ENCODE measurements around the gene ZWILCH.
"Not testable (repeated sequence)": the region's sequence is repeated elsewhere in the genome, so short reads cannot be mapped to it uniquely, and the experiment has no call there.

The ZWILCH gene

GRCh38 chr15:66489179-66489791 lies 15.8 kb upstream of the ZWILCH start:
- no peak for DNase-seq

DNA sequence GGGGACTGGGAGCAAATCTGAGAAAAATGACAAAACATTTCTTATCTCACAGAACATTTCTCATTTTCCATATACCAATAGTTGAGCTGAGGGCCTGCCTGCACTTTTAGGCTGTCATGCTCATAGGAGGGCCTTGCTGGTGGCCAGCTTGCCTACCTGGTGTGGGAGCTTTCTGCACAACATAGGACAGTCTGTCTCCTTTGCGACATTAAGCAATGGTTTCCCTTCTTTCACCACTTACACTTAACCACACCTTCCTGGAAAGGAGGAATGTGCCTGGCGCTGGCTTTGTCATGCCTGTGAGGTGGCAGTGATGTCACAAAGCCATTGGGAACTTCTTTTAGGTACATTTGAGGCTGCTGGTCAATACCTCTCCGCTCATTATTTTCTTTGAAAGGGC lies 13.3 kb upstream of the ZWILCH start:
- no peak for DNase-seq

DNA sequence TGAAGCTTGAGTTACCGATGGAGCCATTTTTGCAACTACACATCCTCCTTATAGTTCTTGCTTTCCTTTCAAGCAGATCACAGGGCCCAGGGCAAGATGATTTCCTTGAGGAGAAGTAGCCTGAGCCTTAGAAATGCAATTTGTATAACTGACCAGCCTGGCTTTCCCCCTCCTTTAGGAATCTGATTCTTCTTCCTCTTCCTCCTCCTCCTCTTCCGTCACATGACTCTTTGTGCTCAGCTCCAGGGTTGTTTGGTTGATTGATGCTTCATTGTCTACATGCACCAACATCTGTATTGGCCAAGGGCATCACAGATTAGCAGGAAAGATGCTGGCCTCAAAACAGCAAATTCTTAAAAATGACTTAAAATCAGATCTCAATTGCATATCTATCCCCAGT lies 10.9 kb upstream of the ZWILCH start:
- DNase-seq = no peak

DNA sequence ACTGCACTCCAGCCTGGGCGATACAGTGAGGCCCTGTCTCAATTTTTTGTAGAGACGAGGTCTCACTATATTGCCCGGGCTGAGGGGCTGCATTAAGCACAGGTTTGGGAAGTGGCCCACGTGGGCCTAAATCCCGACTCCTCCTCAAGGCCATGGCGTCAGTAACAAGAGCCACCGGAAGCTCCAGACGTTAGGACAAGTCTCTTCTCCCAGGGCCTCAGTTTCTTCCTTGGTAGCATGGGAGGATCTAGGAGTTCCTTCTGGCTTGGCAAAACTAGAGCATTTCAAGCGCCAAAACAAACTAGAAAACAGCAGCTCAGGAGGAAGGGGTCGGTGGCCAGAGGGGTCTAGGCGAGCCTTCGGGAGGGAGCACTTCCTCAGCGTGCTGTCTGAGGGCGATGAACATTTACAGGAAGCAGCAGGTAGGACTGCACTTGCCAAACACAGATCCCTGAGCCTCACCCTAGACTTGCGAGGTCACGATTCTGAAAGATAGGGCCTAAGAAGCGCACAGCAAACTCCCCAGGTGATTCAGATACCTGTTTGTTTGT lies 8.1 kb upstream of the ZWILCH start:
- peak; percentile 38 for DNase-seq

- peak; percentile 98 for DNase-seq
These were observed 7.3 kb upstream of the ZWILCH start, which contains the start of gene SNAPC5 for GRCh38 chr15:66497502-66498455. TSS of gene SNAPC5 (minus strand) at chr15:66497762. CDS start at chr15:66497731, 31 bp downstream.

GRCh38 chr15:66498501-66499386 lies 6.4 kb upstream of the ZWILCH start:
- DNase-seq = no peak

- DNase-seq = not testable (repeated sequence)
These were observed 4.8 kb upstream of the ZWILCH start for GRCh38 chr15:66500346-66500745.

DNA sequence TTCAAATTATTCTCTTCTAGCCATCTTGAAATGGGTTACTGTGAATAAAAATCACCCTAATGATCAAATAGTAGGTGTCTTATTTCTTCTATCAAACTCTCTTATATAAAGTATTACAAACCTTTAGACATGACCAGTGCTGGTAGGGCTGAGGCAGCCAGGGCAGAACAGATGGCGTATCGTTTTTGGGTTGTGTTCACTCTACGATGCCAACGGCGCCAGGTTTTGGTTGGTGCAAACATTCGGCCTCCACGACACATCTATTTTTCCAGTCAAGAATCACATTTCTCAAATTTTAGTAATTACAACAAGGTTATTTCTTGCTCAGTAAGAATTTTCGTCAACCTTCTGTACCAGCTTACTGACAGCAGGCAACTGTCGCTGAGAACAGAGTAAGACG lies 2.6 kb upstream of the ZWILCH start:
- DNase-seq = no peak

GRCh38 chr15:66503041-66503648 lies 2.0 kb upstream of the ZWILCH start:
- not testable (repeated sequence) for DNase-seq

DNA sequence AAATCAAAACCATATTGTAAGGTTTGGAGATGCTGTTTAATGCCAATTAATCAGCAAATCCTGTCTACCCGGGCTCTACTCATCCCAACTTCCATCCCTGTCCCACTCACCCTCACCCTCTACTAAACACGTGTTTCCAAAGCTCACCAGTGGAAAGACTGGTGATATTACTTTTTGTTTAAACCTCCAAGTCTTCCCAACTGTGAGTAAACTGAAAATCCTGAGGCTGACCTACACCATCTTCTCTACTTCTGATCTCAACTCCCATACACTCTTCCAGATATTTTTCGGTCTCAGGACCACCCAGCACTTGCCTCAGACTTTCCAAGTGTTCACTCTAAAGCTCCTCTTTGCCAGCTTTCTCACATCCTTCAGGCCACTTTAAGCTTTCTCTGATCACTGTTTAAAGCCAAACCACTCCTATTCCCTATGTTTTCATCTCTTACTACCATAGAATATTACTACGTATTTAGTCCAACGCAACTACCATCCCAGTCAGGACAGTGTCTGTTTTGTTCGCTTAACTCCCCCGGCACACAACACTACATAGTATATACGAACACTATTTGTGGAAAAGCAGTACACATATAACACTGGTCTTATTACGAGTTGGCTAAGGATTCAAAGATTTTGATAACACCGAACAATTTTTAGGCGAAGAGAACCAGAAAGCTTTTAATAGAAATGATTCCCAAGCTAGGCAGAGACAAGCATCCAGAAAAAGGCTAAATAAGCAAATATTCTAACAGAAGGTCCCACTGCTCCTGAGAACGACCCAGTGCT lies 1.2 kb upstream of the ZWILCH start:
- DNase-seq = no peak

DNA sequence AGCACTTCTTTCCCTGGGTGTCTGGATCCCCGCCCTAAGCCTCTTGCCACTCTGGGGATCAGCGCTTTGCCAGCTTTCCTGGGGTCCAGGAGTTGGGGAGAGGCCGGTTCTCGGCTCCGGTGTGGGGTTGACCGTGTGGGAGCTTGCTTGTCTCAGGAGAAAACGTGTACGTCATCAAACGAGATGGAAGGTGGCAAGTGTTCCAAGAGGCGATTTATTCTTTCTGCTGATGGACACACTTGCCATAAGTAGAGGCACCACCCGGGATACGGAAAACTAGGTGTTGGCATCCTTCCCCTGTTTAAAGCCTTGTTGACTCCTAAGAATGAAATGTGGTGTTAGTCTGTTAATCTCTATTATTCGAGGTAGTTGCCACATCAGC lies 295 bp downstream of the ZWILCH start:
- DNase-seq = no peak

- no peak for DNase-seq
These were observed 692 bp downstream of the ZWILCH start for GRCh38 chr15:66505818-66506217.

- no peak for DNase-seq
These were observed 3.3 kb downstream of the ZWILCH start for GRCh38 chr15:66508293-66508883.

GRCh38 chr15:66514586-66514985 lies 9.5 kb downstream of the ZWILCH start:
- no peak for DNase-seq

DNA sequence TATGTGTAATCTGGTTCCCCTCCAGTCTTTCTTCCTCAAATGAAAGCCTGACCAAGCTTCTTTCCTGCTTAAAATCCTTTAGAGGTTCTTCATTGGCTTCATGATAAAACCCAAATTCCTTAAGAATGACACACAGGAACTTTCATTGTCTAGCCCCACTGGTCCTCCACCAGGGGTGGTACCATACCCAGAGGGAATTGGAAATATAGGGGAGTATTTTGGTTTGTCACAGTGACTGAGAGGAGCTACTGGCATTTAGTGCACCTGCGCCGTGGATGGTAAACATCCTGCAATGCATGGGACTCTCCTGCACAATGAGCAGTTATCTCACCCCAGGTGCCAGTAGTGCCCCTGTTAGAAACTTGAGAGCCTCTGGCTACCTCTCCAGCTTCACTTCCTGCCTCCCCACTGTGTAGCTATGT lies 10.8 kb downstream of the ZWILCH start:
- no peak for DNase-seq

GRCh38 chr15:66523926-66524325 lies 18.8 kb downstream of the ZWILCH start:
- DNase-seq = no peak

DNA sequence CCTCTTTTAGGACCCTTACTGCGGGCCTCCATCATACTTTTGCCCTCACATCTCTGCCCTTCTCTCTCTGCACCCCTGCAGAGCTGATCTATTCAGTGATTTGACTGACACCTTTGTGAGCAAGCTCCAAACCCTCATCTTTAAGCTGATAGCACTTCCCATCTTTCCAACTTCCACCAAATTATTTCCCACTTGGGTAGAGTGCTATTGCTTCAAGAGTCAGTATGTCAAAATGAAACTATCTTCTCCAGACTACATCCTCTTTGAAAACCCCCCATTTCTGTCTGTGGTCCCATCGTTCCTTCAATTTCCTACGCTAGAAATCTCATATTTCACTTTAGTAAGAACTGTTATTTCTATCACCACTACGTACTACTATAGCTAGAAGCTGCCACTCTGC lies 19.7 kb downstream of the ZWILCH start:
- no peak for DNase-seq

DNA sequence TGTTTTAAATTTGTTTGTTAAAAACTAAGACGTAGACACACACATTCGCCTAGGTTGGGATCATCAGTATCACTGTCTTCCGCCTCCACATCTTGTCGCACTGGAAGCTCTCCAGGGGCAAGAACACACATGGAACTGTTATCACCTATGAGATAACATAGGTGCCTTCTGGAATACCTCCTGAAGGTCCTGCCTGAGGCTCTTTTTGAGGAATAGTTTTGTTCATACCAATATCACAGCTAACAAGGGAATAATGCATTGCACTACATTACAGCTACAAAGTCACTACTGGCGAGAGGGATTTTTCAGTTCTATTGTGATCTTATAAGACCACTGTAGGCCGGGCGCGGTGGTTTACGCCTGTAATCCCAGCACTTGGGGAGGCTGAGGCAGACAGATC lies 29.9 kb downstream of the ZWILCH start:
- no peak for DNase-seq

DNA sequence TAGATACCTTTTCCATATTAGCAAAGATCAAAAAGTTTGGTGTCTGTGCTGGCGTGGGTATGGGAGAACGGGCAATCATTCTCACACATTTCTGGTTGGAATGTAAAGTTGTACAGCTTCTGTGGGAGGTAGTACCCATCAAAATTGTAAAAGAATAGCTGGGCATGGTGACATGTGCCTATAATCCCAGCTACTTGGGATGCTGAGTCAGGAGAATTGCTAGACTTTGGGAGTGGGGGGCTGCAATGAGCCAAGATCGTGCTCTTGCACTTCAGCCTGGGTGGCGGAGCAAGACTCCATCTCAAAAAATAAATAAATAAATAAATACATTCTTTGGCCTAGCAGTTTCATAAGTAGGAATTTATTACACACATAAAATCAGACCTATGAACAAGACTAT lies 37.8 kb downstream of the ZWILCH start:
- DNase-seq = no peak

GRCh38 chr15:66545255-66545654 lies 40.1 kb downstream of the ZWILCH start:
- DNase-seq = no peak

- DNase-seq = no peak
These were observed 50.6 kb downstream of the ZWILCH start for GRCh38 chr15:66555685-66556084.
